Measurements from ENCODE around the gene CPB2.

The CPB2 gene

GRCh38 chr13:46104868-46105267, at the start of gene CPB2:
Gene CPB2 (minus strand): TSS chr13:46105033. CDS start chr13:46105009, 24 bp downstream.
- DNase-seq (ENCODE audit: low read depth), result no peak
- no peak within 1 kb of the TSS for H3K4me3 ChIP-seq (ENCODE audit: low read length)
- TF ChIP-seq CTCF (IDR thresholded peaks at IDR 0.05; ENCODE audit: insufficient read depth, low read depth, low read length, missing control alignments), result no peak

GRCh38 chr13:46154136-46154801, 49.4 kb upstream of the CPB2 start:
- no peak for TF ChIP-seq CTCF (IDR thresholded peaks at IDR 0.05; ENCODE audit: insufficient read depth, low read depth, low read length, missing control alignments)
- DNase-seq (ENCODE audit: low read depth), result no peak
- H3K4me3 ChIP-seq (ENCODE audit: low read length), result no peak overlapping the region

GRCh38 chr13:46152627-46153328, 47.9 kb upstream of the CPB2 start:
- no peak for TF ChIP-seq CTCF (IDR thresholded peaks at IDR 0.05; ENCODE audit: insufficient read depth, low read depth, low read length, missing control alignments)
- no peak for DNase-seq (ENCODE audit: low read depth)
- no peak overlapping the region for H3K4me3 ChIP-seq (ENCODE audit: low read length)

GRCh38 chr13:46150134-46150693, 45.4 kb upstream of the CPB2 start:
- no peak for DNase-seq (ENCODE audit: low read depth)
- no peak overlapping the region for H3K4me3 ChIP-seq (ENCODE audit: low read length)
- no peak for TF ChIP-seq CTCF (IDR thresholded peaks at IDR 0.05; ENCODE audit: insufficient read depth, low read depth, low read length, missing control alignments)

- no peak for TF ChIP-seq CTCF (IDR thresholded peaks at IDR 0.05; ENCODE audit: insufficient read depth, low read depth, low read length, missing control alignments)
- DNase-seq (ENCODE audit: low read depth), result peak; percentile 71
- no peak overlapping the region for H3K4me3 ChIP-seq (ENCODE audit: low read length)
These were observed 44.7 kb upstream of the CPB2 start for GRCh38 chr13:46149272-46150133.

GRCh38 chr13:46146898-46147297, 42.1 kb upstream of the CPB2 start:
- peak; percentile 48 for DNase-seq (ENCODE audit: low read depth)
- TF ChIP-seq CTCF (IDR thresholded peaks at IDR 0.05; ENCODE audit: insufficient read depth, low read depth, low read length, missing control alignments), result peak; percentile 49
- no peak overlapping the region for H3K4me3 ChIP-seq (ENCODE audit: low read length)

Data from epithelial cell of esophagus (primary cell).